Activated T-helper 2 cell treated with anti-CD3 and anti-CD28 coated beads, Interferon-gamma antibody, Interleukin-2, Interleukin-4, amounts not matched to agents 10 μg/mL and 5 μg/mL and 100 μg/mL, durations not matched to agents 14 hours and 24 hours and 36 hours (primary cell): ENCODE results near the gene UBR3. TPM values are rescaled to one million over a fixed set of nuclear protein-coding genes. Genes with fewer than 3 reads are reported as not detected.

Experiments used
- DNase-seq: peaks from one replicate; pipeline ENCODE4 v3.0.0; 2021; ENCODE audit warnings: low spot score
- H3K27ac Mint-ChIP-seq: one replicate; pipeline ENCODE4 v1.8.0; 2021; ENCODE audit warnings: mixed read lengths
- H3K27me3 Mint-ChIP-seq: one replicate; pipeline ENCODE4 v1.8.0; 2021; ENCODE audit warnings: low read depth, mixed read lengths
- H3K36me3 Mint-ChIP-seq: one replicate; pipeline ENCODE4 v1.8.0; 2021; ENCODE audit warnings: low read depth, mixed read lengths
- H3K4me1 Mint-ChIP-seq: one replicate; pipeline ENCODE4 v1.8.0; 2021; ENCODE audit warnings: low read depth, mixed read lengths
- H3K4me3 Mint-ChIP-seq: one replicate; pipeline ENCODE4 v1.8.0; 2021; ENCODE audit warnings: low read depth, mild to moderate bottlenecking, moderate library complexity, mixed read lengths
- H3K9me3 Mint-ChIP-seq: one replicate; pipeline ENCODE4 v1.8.0; 2021; ENCODE audit warnings: mixed read lengths
- intact Hi-C: fragments of 100-400 bp; cut with micrococcal nuclease; formaldehyde crosslinking; loops from one replicate; pipeline ENCODE4 v1.15.1; 2023
- total RNA-seq: library from RNA; stranded (reverse); gene quantifications from 2 replicates; pipeline ENCODE4 v1.2.3, GENCODE V29; 2022

Gene UBR3
- total RNA-seq, 1 donor from 2014 or later: 30.7 TPM

DNA sequence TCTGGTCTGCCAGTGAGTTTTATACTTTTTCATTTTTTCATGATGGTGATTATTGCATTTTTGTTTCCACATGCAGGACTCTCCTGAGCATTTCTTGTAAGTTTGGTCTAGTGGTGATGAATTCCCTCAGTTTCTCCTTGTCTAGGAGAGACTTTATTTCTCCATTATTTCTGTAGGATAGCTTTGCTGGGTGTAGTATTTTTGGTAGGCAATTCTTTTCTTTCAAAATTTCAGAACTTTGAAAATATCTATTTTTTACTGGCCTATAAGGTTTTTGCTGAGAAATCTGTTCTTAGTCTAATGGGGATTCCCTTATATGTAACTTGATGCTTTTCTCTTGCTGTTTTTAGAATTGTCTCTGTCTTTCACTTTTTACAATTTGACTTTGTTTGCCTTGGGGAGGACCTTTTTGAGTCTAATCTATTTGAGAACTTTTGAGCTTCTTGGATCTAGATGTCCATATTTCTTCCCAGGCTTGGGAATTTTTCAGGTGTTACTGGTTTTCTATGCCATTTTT, 149.1 kb downstream of the UBR3 start:
- Mint-ChIP-seq H3K9me3 (peaks cover 32% of the 10 kb centered on the region), H3K27me3 (no peaks in the 10 kb centered on the region), H3K4me3 (no peak overlapping the region), H3K36me3 (peaks cover 49% of the 10 kb centered on the region), H3K4me1 (no peaks in the 10 kb centered on the region), H3K27ac (no peak overlapping the region)
- intact Hi-C loops: no loop called here
- DNase-seq: no peak

DNA sequence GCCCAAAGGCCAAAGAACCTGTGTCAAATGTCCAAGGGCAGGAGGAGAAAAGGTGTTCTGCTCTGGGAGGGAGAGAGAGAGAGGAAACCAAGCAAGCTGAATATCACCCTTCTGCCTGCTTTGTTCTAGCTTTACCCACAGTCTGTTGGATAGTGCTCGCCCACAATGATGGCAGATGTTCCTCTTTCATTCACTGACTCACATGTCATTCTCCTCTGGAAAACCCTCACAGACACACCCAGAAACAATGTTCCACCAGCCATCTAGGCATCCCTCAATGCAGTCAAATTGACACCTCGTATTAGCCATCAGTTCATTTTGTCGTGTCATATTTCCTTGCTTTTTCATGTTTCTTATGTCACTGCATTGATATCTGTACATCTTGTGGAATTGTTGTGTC, 150.3 kb downstream of the UBR3 start:
- H3K27me3 Mint-ChIP-seq: no peaks in the 10 kb centered on the region
- intact Hi-C loops: no loop called here

DNA sequence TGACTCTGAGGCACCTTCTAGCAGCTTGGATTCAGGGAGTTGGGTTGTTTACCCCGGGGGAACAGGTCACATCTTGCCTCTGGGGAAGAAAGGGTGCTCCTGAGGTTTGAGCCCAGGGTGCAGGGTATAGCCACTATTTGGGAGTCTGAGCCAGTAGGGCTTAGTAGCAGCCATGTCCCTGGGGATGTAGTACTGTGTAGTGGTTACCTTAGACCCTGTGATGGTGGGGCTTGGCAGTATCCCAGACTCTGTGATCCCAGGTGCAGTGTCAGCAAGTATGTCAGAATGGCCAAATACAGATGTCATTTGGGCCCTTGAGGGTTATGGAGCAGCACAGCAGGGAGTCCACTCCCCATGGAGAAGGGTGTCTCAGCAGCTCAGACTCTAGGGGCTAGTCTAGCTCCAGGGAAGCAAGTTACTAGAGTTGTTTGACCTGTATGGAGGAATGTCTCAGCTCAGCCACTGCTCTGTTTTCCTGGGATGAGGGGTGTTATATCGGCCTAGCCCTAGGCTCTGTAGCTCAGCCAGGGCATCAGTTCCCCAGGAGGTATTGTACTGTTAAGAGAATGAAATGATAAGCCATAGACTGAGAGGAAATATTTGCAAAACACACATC, 151.3 kb downstream of the UBR3 start:
- no peak for DNase-seq
- Mint-ChIP-seq H3K27ac (no peak overlapping the region), H3K4me3 (no peak overlapping the region), H3K36me3 (peaks cover 42% of the 10 kb centered on the region), H3K9me3 (peaks cover 32% of the 10 kb centered on the region), H3K27me3 (no peaks in the 10 kb centered on the region), H3K4me1 (peaks cover 2% of the 10 kb centered on the region)
- intact Hi-C loops: no loop called here

More for the DNA sequence above, 150.3 kb downstream of the UBR3 start:
- no peak overlapping the region for H3K27ac Mint-ChIP-seq
- H3K4me1 Mint-ChIP-seq: peaks cover 2% of the 10 kb centered on the region
- peaks cover 42% of the 10 kb centered on the region for H3K36me3 Mint-ChIP-seq
- H3K4me3 Mint-ChIP-seq: no peak overlapping the region
- no peak for DNase-seq
- peaks cover 32% of the 10 kb centered on the region for H3K9me3 Mint-ChIP-seq

DNA sequence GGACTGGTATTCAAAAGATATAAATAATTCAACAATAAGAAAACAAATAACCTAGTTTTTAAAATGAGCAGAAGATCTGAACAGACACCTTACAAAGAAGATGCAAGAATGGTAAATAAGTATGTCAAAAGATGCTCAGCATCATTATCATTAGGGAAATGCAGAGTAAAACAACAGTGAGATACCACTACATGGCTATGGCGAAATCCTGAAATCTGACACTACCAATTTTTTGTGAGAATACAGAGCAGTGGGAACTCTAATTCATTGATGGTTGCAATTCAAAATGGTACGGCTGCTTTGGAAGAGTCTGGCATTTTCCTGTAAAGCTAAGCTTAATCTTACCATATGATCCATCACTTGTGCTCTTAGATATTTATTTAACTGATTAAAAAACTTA, 151.8 kb downstream of the UBR3 start:
- Mint-ChIP-seq H3K36me3 (peaks cover 36% of the 10 kb centered on the region), H3K4me3 (no peak overlapping the region), H3K9me3 (peaks cover 30% of the 10 kb centered on the region), H3K27me3 (no peaks in the 10 kb centered on the region), H3K27ac (no peak overlapping the region), H3K4me1 (peaks cover 2% of the 10 kb centered on the region)
- DNase-seq: no peak
- intact Hi-C loops: no loop called here

DNA sequence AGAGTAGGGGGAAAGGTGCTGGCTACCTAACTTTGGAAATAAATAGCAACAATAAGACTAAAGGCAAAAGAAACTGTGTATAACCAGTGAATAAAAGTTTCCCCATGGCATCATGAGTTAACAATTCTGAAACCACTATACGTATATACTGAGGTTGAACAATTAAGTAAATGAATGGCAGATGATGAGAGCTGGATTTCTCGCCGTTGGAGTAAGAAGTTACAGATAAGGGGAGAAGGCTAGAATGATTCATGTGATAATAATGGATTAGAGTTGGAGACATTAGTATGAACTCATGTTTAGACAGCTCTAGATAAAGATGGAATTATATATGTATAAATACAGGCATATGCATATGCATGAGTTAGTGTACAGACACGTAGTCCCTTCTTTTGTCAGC, 152.7 kb downstream of the UBR3 start:
- peaks cover 29% of the 10 kb centered on the region for H3K36me3 Mint-ChIP-seq
- H3K4me3 Mint-ChIP-seq: no peak overlapping the region

DNA sequence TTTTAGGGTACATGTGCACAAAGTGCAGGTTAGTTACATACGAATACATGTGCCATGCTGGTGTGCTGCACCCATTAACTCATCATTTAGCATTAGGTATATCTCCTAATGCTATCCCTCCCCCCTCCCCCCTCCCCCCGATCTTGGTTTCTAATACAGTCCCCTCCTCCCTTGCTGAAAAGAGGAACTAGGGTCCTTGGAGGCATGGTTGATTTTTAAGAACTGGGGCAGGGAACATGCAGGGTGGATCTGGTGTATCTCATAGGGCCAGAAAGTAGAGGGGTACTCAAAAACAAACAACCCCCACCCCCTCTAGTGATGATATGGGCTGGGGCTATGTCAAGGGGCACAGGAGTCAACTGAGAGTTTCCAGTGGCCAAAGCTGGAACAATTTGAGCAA, 153.4 kb downstream of the UBR3 start:
- no peaks in the 10 kb centered on the region for H3K27me3 Mint-ChIP-seq
- intact Hi-C loops: no loop called here
- H3K36me3 Mint-ChIP-seq: peaks cover 23% of the 10 kb centered on the region
- no peak overlapping the region for H3K27ac Mint-ChIP-seq
- peaks cover 2% of the 10 kb centered on the region for H3K4me1 Mint-ChIP-seq
- no peak for DNase-seq
- peaks cover 16% of the 10 kb centered on the region for H3K9me3 Mint-ChIP-seq
- no peak overlapping the region for H3K4me3 Mint-ChIP-seq

More for the DNA sequence above, 152.7 kb downstream of the UBR3 start:
- Mint-ChIP-seq H3K27me3 (no peaks in the 10 kb centered on the region), H3K4me1 (peaks cover 2% of the 10 kb centered on the region), H3K9me3 (peaks cover 23% of the 10 kb centered on the region), H3K27ac (no peak overlapping the region)
- DNase-seq: no peak
- intact Hi-C loops: no loop called here

DNA sequence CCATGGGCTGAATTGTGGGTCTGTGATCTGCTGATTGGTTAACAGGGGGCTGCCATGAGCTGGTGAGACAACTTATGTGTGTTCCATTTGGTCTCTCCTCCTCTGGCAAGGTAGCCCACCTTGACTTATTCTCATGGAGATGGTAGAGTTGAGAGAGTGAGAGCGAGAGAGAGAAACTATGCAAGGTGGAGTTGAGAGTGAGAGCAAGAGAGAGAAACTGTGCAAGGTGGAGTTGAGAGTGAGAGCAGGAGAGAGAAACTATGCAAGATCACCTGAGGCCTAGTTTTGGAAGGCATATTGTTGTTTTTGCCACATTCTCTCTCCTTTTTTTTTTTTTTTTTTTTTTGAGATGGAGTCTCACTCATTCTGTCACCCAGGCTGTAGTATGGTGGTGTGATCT, 155.7 kb downstream of the UBR3 start:
- no peaks in the 10 kb centered on the region for H3K9me3 Mint-ChIP-seq
- no peak for DNase-seq
- peaks cover 2% of the 10 kb centered on the region for H3K36me3 Mint-ChIP-seq
- no peak overlapping the region for H3K27ac Mint-ChIP-seq
- intact Hi-C loops: no loop called here
- no peaks in the 10 kb centered on the region for H3K27me3 Mint-ChIP-seq
- H3K4me1 Mint-ChIP-seq: peaks cover 2% of the 10 kb centered on the region
- no peak overlapping the region for H3K4me3 Mint-ChIP-seq

DNA sequence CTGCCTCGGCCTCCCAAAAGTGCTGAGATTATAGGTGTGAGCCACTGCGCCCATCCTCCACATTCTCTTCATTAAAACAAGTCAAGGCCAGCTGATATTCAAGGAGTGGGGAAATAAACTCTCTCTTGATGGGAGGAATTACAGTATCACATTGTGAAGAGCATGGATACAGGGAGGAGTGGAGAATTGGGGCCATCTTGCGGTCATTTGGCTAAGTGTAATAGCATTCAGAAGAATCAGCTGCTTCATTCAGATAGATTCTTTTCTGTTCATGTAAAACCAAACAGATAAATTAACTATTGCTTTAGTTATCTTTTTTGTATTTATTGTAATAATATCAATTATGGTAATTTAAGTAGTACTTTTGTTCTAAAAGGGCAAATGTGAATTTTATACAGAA, 156.3 kb downstream of the UBR3 start:
- Mint-ChIP-seq H3K27me3 (no peaks in the 10 kb centered on the region), H3K4me3 (no peak overlapping the region), H3K27ac (no peak overlapping the region), H3K4me1 (peaks cover 2% of the 10 kb centered on the region), H3K9me3 (no peaks in the 10 kb centered on the region), H3K36me3 (no peaks in the 10 kb centered on the region)
- no peak for DNase-seq
- intact Hi-C loops: no loop called here

DNA sequence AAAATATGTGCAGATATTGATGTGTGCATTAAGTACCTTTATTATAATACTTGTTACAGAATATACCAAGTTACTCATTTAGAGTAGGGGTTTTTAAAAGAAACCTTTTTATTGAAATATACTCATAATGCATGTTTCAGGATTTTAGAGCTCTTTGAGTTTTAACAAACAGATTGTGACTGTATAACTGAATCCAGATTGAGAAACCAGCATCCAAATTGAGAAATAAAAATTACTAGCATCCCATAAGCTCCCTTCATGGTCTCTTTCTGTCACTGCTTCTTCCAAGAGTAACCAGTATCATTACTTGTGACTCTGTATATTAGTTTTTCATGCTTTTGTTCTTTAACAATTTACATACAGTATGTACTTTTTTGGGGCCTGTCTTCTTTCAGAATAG, 156.9 kb downstream of the UBR3 start:
- H3K4me1 Mint-ChIP-seq: peaks cover 2% of the 10 kb centered on the region
- DNase-seq: no peak
- no peaks in the 10 kb centered on the region for H3K9me3 Mint-ChIP-seq
- no peak overlapping the region for H3K27ac Mint-ChIP-seq
- no peak overlapping the region for H3K4me3 Mint-ChIP-seq
- intact Hi-C loops: no loop called here
- no peaks in the 10 kb centered on the region for H3K36me3 Mint-ChIP-seq
- no peaks in the 10 kb centered on the region for H3K27me3 Mint-ChIP-seq

DNA sequence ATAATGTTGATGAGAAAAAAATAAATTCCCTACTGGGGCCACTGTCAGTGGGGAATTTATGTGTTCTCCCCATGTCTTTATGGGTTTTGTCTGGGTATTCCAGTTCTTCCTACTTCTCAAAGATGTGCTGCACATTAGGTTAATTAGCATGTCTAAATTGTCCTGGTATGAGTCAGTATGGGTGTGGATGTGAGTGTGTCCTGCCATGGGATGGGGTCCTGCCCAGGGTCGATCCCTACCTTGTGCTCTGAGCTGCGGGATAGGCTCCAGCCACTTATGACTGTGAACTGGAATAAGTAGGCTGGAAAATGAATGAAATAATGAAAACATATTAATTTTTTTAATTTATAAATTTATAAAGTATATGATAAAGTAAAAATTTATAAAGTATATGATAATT, 167.5 kb downstream of the UBR3 start:
- no peaks in the 10 kb centered on the region for H3K4me1 Mint-ChIP-seq
- peaks cover 16% of the 10 kb centered on the region for H3K36me3 Mint-ChIP-seq
- H3K4me3 Mint-ChIP-seq: no peak overlapping the region

DNA sequence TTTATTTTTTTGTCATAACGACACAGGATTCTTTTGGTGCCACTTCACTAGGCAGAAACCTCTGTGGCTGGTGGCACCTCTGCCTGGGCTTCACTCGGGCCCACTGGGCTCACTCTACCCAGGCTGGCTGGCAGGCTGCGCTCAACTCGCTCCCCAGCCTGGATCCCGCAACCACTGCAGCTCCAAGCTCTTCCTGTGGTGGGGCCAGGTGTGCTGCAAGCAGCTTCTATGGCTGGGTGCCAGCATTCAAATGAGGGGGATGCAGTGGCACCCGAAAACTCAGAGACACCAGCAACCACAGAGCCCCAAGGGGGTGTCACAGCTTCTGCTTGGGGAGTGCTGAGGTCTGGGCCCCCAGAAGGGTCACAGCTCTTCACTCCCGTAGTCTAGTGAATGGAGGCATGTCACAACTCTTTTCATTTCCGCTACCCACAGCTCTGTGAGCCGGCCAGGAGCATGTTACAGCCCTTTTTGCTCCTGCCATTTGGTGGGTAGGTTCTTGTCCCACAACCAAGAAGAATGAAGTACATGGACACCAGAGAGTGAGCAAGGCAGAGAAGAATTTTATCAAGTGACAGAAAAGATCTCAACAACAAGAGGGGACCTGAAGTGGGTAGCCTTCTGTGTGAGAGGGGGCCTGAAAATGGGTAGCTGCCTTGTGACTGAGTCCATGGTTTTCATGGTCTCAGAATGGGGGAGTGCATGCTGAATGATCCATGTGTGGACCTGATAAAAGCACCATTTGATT, 170.1 kb downstream of the UBR3 start:
- Mint-ChIP-seq H3K27ac (no peak overlapping the region), H3K9me3 (peaks cover 3% of the 10 kb centered on the region), H3K27me3 (no peaks in the 10 kb centered on the region), H3K4me1 (peaks cover 10% of the 10 kb centered on the region), H3K4me3 (no peak overlapping the region), H3K36me3 (peaks cover 25% of the 10 kb centered on the region)
- intact Hi-C loops: no loop called here
- DNase-seq: no peak

More for the DNA sequence above, 167.5 kb downstream of the UBR3 start:
- no peak overlapping the region for H3K27ac Mint-ChIP-seq
- no peaks in the 10 kb centered on the region for H3K27me3 Mint-ChIP-seq
- no peak for DNase-seq
- intact Hi-C loops: no loop called here
- peaks cover 3% of the 10 kb centered on the region for H3K9me3 Mint-ChIP-seq

DNA sequence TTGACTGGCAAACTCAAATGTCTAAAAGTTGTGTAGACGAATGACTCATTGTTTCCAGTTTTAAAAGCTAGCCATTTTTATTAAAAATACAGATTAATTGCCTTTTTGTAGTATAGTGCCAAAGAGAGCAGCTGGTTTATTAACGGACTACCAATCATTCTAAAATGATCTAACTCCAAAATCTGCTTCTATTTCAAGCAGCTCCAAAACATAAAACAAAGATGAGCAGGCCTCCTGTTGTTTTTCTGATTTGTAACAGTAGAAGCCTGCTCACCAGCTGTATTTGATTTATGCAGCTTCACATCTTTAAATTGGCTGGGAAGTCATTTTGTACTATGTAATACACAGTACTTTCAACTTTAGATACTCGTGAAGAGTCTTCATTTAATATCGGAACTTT, 171.8 kb downstream of the UBR3 start:
- no peak for DNase-seq
- Mint-ChIP-seq H3K27ac (no peak overlapping the region), H3K27me3 (no peaks in the 10 kb centered on the region), H3K9me3 (peaks cover 3% of the 10 kb centered on the region), H3K36me3 (peaks cover 33% of the 10 kb centered on the region), H3K4me3 (no peak overlapping the region), H3K4me1 (peaks cover 10% of the 10 kb centered on the region)
- intact Hi-C loops: no loop called here

DNA sequence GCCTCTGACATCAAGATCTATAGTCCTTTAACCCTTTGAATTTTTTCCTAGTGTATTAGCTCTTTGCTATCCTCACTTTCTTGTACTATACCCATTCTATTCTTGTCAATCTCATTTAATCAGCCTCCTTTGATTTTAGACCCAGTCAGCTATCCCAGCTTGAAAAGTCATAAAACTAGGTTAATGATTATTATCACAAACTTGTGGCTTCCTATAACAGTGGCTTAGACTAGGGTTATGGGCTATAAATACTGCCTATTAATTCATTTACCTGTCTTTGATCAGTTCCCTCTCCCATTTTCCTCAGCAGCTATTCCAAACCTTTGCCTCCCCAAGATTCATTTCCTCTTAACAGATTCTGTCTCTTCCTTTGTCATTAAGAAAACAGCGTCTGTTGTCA, 174.8 kb downstream of the UBR3 start:
- Mint-ChIP-seq H3K27ac (peak overlapping the region; percentile 20), H3K9me3 (peaks cover 3% of the 10 kb centered on the region), H3K36me3 (peaks cover 26% of the 10 kb centered on the region), H3K4me1 (peaks cover 10% of the 10 kb centered on the region), H3K27me3 (no peaks in the 10 kb centered on the region), H3K4me3 (no peak overlapping the region)
- intact Hi-C loops: no loop called here
- DNase-seq: no peak
